ENCODE results near the gene ZNF770. TPM values are rescaled to one million over a fixed set of nuclear protein-coding genes. Genes with fewer than 3 reads are reported as not detected.

ZNF770 gene
- total and polyA plus RNA-seq, 2 of the 4 experiments (the other 2 are of a cell fraction) = 9.4 to 26.5 TPM

DNA sequence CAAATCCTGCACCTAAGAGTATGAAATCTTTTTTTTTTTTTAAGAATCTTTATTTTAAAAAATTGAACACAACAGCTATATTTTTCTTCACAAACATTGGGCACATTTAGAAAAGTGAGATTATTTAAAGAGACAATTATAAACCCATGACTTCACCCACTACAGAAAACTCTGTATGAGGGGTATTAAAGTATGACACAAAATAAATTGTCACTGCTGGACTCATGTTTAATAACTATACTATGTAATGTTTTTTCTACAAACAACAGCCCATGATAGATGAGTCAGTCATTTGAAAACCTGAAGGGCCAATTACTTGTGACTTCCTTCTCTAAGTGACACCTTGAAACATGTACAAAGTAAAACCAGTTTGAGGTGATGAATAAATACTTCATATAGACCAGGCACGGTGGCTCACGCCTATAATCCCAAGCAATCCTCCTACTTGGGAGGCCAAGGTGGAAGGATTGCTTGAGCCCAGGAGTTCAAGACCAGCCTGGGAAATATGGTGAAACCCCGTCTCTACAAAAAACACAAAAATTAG, 54.6 kb downstream of the ZNF770 start:
- Histone ChIP-seq H2AFZ (replicated peaks; ENCODE audit: low read length, poor library complexity) (no peak overlapping the region), H2BK20ac (ENCODE audit: low read depth, low read length) (no peak overlapping the region), H3K27ac (ENCODE audit: insufficient read depth, low read length) (no peak overlapping the region), H3K27me3 (ENCODE audit: control insufficient read depth, insufficient read depth, low read length) (no peaks in the 10 kb centered on the region), H3K23ac (ENCODE audit: low read depth, low read length) (no peak overlapping the region), H3K4ac (ENCODE audit: low read depth, low read length) (no peak overlapping the region), H2BK5ac (ENCODE audit: low read depth, low read length, poor library complexity, severe bottlenecking) (no peak overlapping the region), H2AK9ac (replicated peaks; ENCODE audit: low read depth, low read length, poor library complexity) (no peak overlapping the region), H3K18ac (ENCODE audit: low read depth, low read length) (no peak overlapping the region), H2BK15ac (ENCODE audit: low read depth, low read length) (no peak overlapping the region), H3K9me1 (ENCODE audit: insufficient read depth, low read length) (peaks cover 5% of the 10 kb centered on the region; the same call in 1 of the 2 replicates), H3K56ac (ENCODE audit: extremely low read depth, insufficient read depth, low read length) (no peak overlapping the region), H2AK5ac (ENCODE audit: low read depth, low read length) (no peak overlapping the region), H3K4me2 (ENCODE audit: low read depth, low read length) (no peak overlapping the region), H3K4me1 (ENCODE audit: control insufficient read depth, insufficient read depth, low read length) (peaks cover 1% of the 10 kb centered on the region; the same call in 1 of the 2 replicates), H3K4me3 (ENCODE audit: insufficient read depth, low read depth, low read length) (no peak overlapping the region), H4K5ac (ENCODE audit: low read depth, low read length) (no peak overlapping the region), H3K14ac (replicated peaks; ENCODE audit: low read depth, low read length) (no peak overlapping the region), H3K79me1 (ENCODE audit: low read depth in 1 of 2, low read length in 2 of 2) (no peaks in the 10 kb centered on the region; a peak in 1 of 4 replicates), H3K36me3 (ENCODE audit: control insufficient read depth, insufficient read depth, low read length) (peaks cover 24% of the 10 kb centered on the region), H2BK120ac (ENCODE audit: low read depth, low read length) (no peak overlapping the region), H4K8ac (ENCODE audit: low read depth in 2 of 2, low read length in 2 of 2) (no peak overlapping the region), H3K9ac (ENCODE audit: low read depth, low read length) (no peak overlapping the region), H4K20me1 (ENCODE audit: insufficient read depth, low read length) (no peaks in the 10 kb centered on the region), H3K9me3 (ENCODE audit: control insufficient read depth, insufficient read depth, low read length) (no peaks in the 10 kb centered on the region), H4K91ac (ENCODE audit: insufficient read depth, low read depth, low read length) (no peak overlapping the region)
- DNase-seq (no peak), ATAC-seq (ENCODE audit: low read depth) (no peak)
- TF ChIP-seq MXI1 (IDR thresholded peaks at IDR 0.05; ENCODE audit: borderline replicate concordance, low read depth, low read length) (no peak), RCOR1 (IDR thresholded peaks at IDR 0.05; ENCODE audit: insufficient replicate concordance, low read length) (no peak), USF2 (IDR thresholded peaks at IDR 0.05; ENCODE audit: low read depth, low read length) (no peak), MAFK (IDR thresholded peaks at IDR 0.05; ENCODE audit: low read depth, low read length) (no peak), BHLHE40 (IDR thresholded peaks at IDR 0.05; ENCODE audit: low read depth, low read length) (no peak), ELK1 (IDR thresholded peaks at IDR 0.05; ENCODE audit: borderline replicate concordance, low read depth, low read length) (no peak), SMC3 (IDR thresholded peaks at IDR 0.05; ENCODE audit: low read depth, low read length) (no peak), MAZ (IDR thresholded peaks at IDR 0.05; ENCODE audit: borderline replicate concordance, low read depth, low read length) (no peak), CTCF (conservative IDR thresholded peaks at IDR 0.05; ENCODE audit: low read depth, low read length) (no peak), RFX5 (IDR thresholded peaks at IDR 0.05; ENCODE audit: low read depth, low read length) (no peak), CEBPB (IDR thresholded peaks at IDR 0.05; ENCODE audit: low read depth, low read length) (no peak), NFE2L2 (IDR thresholded peaks at IDR 0.05; ENCODE audit: low read depth, low read length) (no peak), FOS (IDR thresholded peaks at IDR 0.05; ENCODE audit: low read depth, low read length) (no peak), POLR2A (IDR thresholded peaks at IDR 0.05; ENCODE audit: low read depth, low read length) (no peak), CHD1 (IDR thresholded peaks at IDR 0.05; ENCODE audit: low read depth, low read length) (no peak), RAD21 (IDR thresholded peaks at IDR 0.05; ENCODE audit: low read length) (no peak)
- no TSS peak for BruUV-seq (replicated peaks)
- POLR2A ChIA-PET (ENCODE audit: unreplicated experiment) = no interaction called here
- in situ Hi-C loops (cut with MboI; ENCODE audit: low sequenced_read_pairs) = no loop called here
- WGBS, 2 experiments (ENCODE audit: extremely low coverage in 2 of 2, insufficient read length in 1 of 2) = no CpG with 5 or more reads among the region's 3 CpGs
- dilution Hi-C loops (cut with HindIII; ENCODE audit: low sequenced_read_pairs, unreplicated experiment) = no loop called here
- intact Hi-C loops (cut with micrococcal nuclease) = no loop called here
- CTCF ChIA-PET = no interaction called here
